Measurements from ENCODE around the gene C2orf68. TPM values are rescaled to one million over a fixed set of nuclear protein-coding genes. Genes with fewer than 3 reads are reported as not detected.
"Not testable (repeated sequence)": the region's sequence is repeated elsewhere in the genome, so short reads cannot be mapped to it uniquely, and the experiment has no call there.

The C2orf68 gene
- total RNA-seq, 1 donor from 2014 or later: 43.1 TPM

GRCh38 chr2:85599468-85600234 is 12.2 kb downstream of the C2orf68 start:
- DNase-seq (ENCODE audit: low spot score): no peak

GRCh38 chr2:85598594-85599340 is 13.1 kb downstream of the C2orf68 start:
- no peak for DNase-seq (ENCODE audit: low spot score)

GRCh38 chr2:85597241-85597640 is 14.6 kb downstream of the C2orf68 start:
- DNase-seq (ENCODE audit: low spot score): no peak

GRCh38 chr2:85596486-85597143 is 15.3 kb downstream of the C2orf68 start:
- no peak for DNase-seq (ENCODE audit: low spot score)

- no peak for DNase-seq (ENCODE audit: low spot score)
Observed at GRCh38 chr2:85596026-85596333, 15.9 kb downstream of the C2orf68 start.

GRCh38 chr2:85595301-85596025 is 16.4 kb downstream of the C2orf68 start, which contains the start of gene RNF181:
Gene RNF181 (plus strand): TSS chr2:85595745. CDS start chr2:85595764, 19 bp downstream.
- DNase-seq (ENCODE audit: low spot score): peak; percentile 98

- DNase-seq (ENCODE audit: low spot score): no peak
Observed at GRCh38 chr2:85594715-85595300, 17.1 kb downstream of the C2orf68 start.

GRCh38 chr2:85593023-85593422 is 18.8 kb downstream of the C2orf68 start:
- DNase-seq (ENCODE audit: low spot score): no peak

GRCh38 chr2:85592299-85592698 is 19.6 kb downstream of the C2orf68 start:
- not testable (repeated sequence) for DNase-seq (ENCODE audit: low spot score)

GRCh38 chr2:85591563-85591962 is 20.3 kb downstream of the C2orf68 start:
- no peak for DNase-seq (ENCODE audit: low spot score)

GRCh38 chr2:85590950-85591349 is 20.9 kb downstream of the C2orf68 start:
- DNase-seq (ENCODE audit: low spot score): no peak

- DNase-seq (ENCODE audit: low spot score): no peak
Observed at GRCh38 chr2:85589982-85590791, 21.7 kb downstream of the C2orf68 start.

- DNase-seq (ENCODE audit: low spot score): no peak
Observed at GRCh38 chr2:85589181-85589580, 22.7 kb downstream of the C2orf68 start.

- no peak for DNase-seq (ENCODE audit: low spot score)
Observed at GRCh38 chr2:85588645-85589044, 23.2 kb downstream of the C2orf68 start.

GRCh38 chr2:85588236-85588635 is 23.6 kb downstream of the C2orf68 start:
- no peak for DNase-seq (ENCODE audit: low spot score)

- DNase-seq (ENCODE audit: low spot score): no peak
Observed at GRCh38 chr2:85585781-85586105, 26.1 kb downstream of the C2orf68 start.

GRCh38 chr2:85584857-85585780 is 26.7 kb downstream of the C2orf68 start:
- no peak for DNase-seq (ENCODE audit: low spot score)

GRCh38 chr2:85584354-85584856 is 27.5 kb downstream of the C2orf68 start, which contains the start of gene VAMP5:
Gene VAMP5 (plus strand): TSS chr2:85584431. CDS start chr2:85584491, 60 bp downstream.
- DNase-seq (ENCODE audit: low spot score): no peak

- no peak for DNase-seq (ENCODE audit: low spot score)
Observed at GRCh38 chr2:85583667-85584353, 28.1 kb downstream of the C2orf68 start.

Measured in ureter (tissue), 1 donor.